OCI-M2 (cell line): ENCODE data around the gene ADGRB3.
"Not testable (repeated sequence)": the region's sequence is repeated elsewhere in the genome, so short reads cannot be mapped to it uniquely, and the experiment has no call there.

Source experiments
- DNase-seq: peaks from one replicate; lab custom pipeline; 2025; ENCODE audit not compliant: unreplicated experiment; lab: John Stamatoyannopoulos, UW

The ADGRB3 gene

GRCh38 chr6:68737061-68737460 lies 102.0 kb downstream of the ADGRB3 start:
- no peak for DNase-seq

GRCh38 chr6:68738039-68738438 lies 103.0 kb downstream of the ADGRB3 start:
- no peak for DNase-seq

- DNase-seq, result peak; percentile 44
Observed at GRCh38 chr6:68740828-68741500, 105.9 kb downstream of the ADGRB3 start.

- DNase-seq, result no peak
Observed at GRCh38 chr6:68741501-68742386, 106.7 kb downstream of the ADGRB3 start.

- no peak for DNase-seq
Observed at GRCh38 chr6:68743099-68743498, 108.0 kb downstream of the ADGRB3 start.

GRCh38 chr6:68744376-68744775 lies 109.3 kb downstream of the ADGRB3 start:
- not testable (repeated sequence) for DNase-seq

- DNase-seq, result no peak
Observed at GRCh38 chr6:68746376-68746775, 111.3 kb downstream of the ADGRB3 start.

GRCh38 chr6:68747110-68747790 lies 112.2 kb downstream of the ADGRB3 start:
- no peak for DNase-seq

GRCh38 chr6:68747832-68748231 lies 112.8 kb downstream of the ADGRB3 start:
- DNase-seq, result not testable (repeated sequence)

GRCh38 chr6:68754681-68755213 lies 119.7 kb downstream of the ADGRB3 start:
- DNase-seq, result no peak

- no peak for DNase-seq
Observed at GRCh38 chr6:68756454-68757375, 121.6 kb downstream of the ADGRB3 start.

GRCh38 chr6:68757821-68758220 lies 122.7 kb downstream of the ADGRB3 start:
- no peak for DNase-seq

GRCh38 chr6:68758559-68758958 lies 123.5 kb downstream of the ADGRB3 start:
- no peak for DNase-seq

- DNase-seq, result no peak
Observed at GRCh38 chr6:68760485-68760884, 125.4 kb downstream of the ADGRB3 start.

- no peak for DNase-seq
Observed at GRCh38 chr6:68760941-68761676, 126.0 kb downstream of the ADGRB3 start.

GRCh38 chr6:68761985-68762384 lies 126.9 kb downstream of the ADGRB3 start:
- no peak for DNase-seq

GRCh38 chr6:68771426-68771825 lies 136.3 kb downstream of the ADGRB3 start:
- DNase-seq, result no peak

- no peak for DNase-seq
Observed at GRCh38 chr6:68774843-68775242, 139.8 kb downstream of the ADGRB3 start.

- no peak for DNase-seq
Observed at GRCh38 chr6:68776354-68776753, 141.3 kb downstream of the ADGRB3 start.

- DNase-seq, result no peak
Observed at GRCh38 chr6:68777956-68778355, 142.9 kb downstream of the ADGRB3 start.
